ENCODE data around the gene GDPD4. TPM values are rescaled to one million over a fixed set of nuclear protein-coding genes. Genes with fewer than 3 reads are reported as not detected.

The GDPD4 gene
- total RNA-seq, 1 donor from 2014 or later, result not detected

GRCh38 chr11:77209663-77210062 lies 91.8 kb downstream of the GDPD4 start:
- no peaks in the 10 kb centered on the region for H3K27me3 ChIP-seq (ENCODE audit: control insufficient read depth in 3 of 3, insufficient read depth in 3 of 3, low read length in 3 of 3)
- no peak overlapping the region for H3K4me3 ChIP-seq (ENCODE audit: low read length in 3 of 3)

GRCh38 chr11:77208535-77208934 lies 93.0 kb downstream of the GDPD4 start:
- no peaks in the 10 kb centered on the region for H3K9me3 ChIP-seq (ENCODE audit: control insufficient read depth in 3 of 3, low read length in 3 of 3)
- H3K27ac ChIP-seq (ENCODE audit: low read depth, low read length), result no peak overlapping the region
- peaks cover 0 to 5% (median 0%) of the 10 kb centered on the region in 3 donors for H3K4me1 ChIP-seq (ENCODE audit: control insufficient read depth in 3 of 3, insufficient read depth in 3 of 3, low read length in 3 of 3)
- no peaks in the 10 kb centered on the region for H3K27me3 ChIP-seq (ENCODE audit: control insufficient read depth in 3 of 3, insufficient read depth in 3 of 3, low read length in 3 of 3)
- no peak overlapping the region for H3K4me3 ChIP-seq (ENCODE audit: low read length in 3 of 3)
- H3K36me3 ChIP-seq (ENCODE audit: control insufficient read depth in 3 of 3, insufficient read depth in 3 of 3, low read length in 3 of 3), result peaks cover 0 to 5% (median 0%) of the 10 kb centered on the region in 3 donors
- H3K9ac ChIP-seq (ENCODE audit: low read depth in 1 of 3, low read length in 3 of 3), result no peak overlapping the region

More at GRCh38 chr11:77209663-77210062, 91.8 kb downstream of the GDPD4 start:
- Histone ChIP-seq H3K27ac (ENCODE audit: low read depth, low read length) (no peak overlapping the region), H3K4me1 (ENCODE audit: control insufficient read depth in 3 of 3, insufficient read depth in 3 of 3, low read length in 3 of 3) (peaks cover 0 to 5% (median 0%) of the 10 kb centered on the region in 3 donors), H3K9me3 (ENCODE audit: control insufficient read depth in 3 of 3, low read length in 3 of 3) (no peaks in the 10 kb centered on the region), H3K36me3 (ENCODE audit: control insufficient read depth in 3 of 3, insufficient read depth in 3 of 3, low read length in 3 of 3) (peaks cover 0 to 8% (median 0%) of the 10 kb centered on the region in 3 donors), H3K9ac (ENCODE audit: low read depth in 1 of 3, low read length in 3 of 3) (no peak overlapping the region)

GRCh38 chr11:77207618-77208313 lies 93.7 kb downstream of the GDPD4 start:
- Histone ChIP-seq H3K9ac (ENCODE audit: low read depth in 1 of 3, low read length in 3 of 3) (no peak overlapping the region), H3K27ac (ENCODE audit: low read depth, low read length) (no peak overlapping the region), H3K4me1 (ENCODE audit: control insufficient read depth in 3 of 3, insufficient read depth in 3 of 3, low read length in 3 of 3) (peaks cover 0 to 5% (median 0%) of the 10 kb centered on the region in 3 donors), H3K27me3 (ENCODE audit: control insufficient read depth in 3 of 3, insufficient read depth in 3 of 3, low read length in 3 of 3) (no peaks in the 10 kb centered on the region), H3K4me3 (ENCODE audit: low read length in 3 of 3) (no peak overlapping the region), H3K9me3 (ENCODE audit: control insufficient read depth in 3 of 3, low read length in 3 of 3) (no peaks in the 10 kb centered on the region), H3K36me3 (ENCODE audit: control insufficient read depth in 3 of 3, insufficient read depth in 3 of 3, low read length in 3 of 3) (peaks cover 0 to 5% (median 0%) of the 10 kb centered on the region in 3 donors)

GRCh38 chr11:77207019-77207485 lies 94.4 kb downstream of the GDPD4 start:
- H3K4me3 ChIP-seq (ENCODE audit: low read length in 3 of 3), result no peak overlapping the region
- no peak overlapping the region for H3K9ac ChIP-seq (ENCODE audit: low read depth in 1 of 3, low read length in 3 of 3)
- peaks cover 0 to 5% (median 0%) of the 10 kb centered on the region in 3 donors for H3K4me1 ChIP-seq (ENCODE audit: control insufficient read depth in 3 of 3, insufficient read depth in 3 of 3, low read length in 3 of 3)
- H3K27me3 ChIP-seq (ENCODE audit: control insufficient read depth in 3 of 3, insufficient read depth in 3 of 3, low read length in 3 of 3), result no peaks in the 10 kb centered on the region
- H3K36me3 ChIP-seq (ENCODE audit: control insufficient read depth in 3 of 3, insufficient read depth in 3 of 3, low read length in 3 of 3), result peaks cover 0 to 4% (median 0%) of the 10 kb centered on the region in 3 donors
- no peak overlapping the region for H3K27ac ChIP-seq (ENCODE audit: low read depth, low read length)
- H3K9me3 ChIP-seq (ENCODE audit: control insufficient read depth in 3 of 3, low read length in 3 of 3), result no peaks in the 10 kb centered on the region

- H3K4me1 ChIP-seq (ENCODE audit: control insufficient read depth in 3 of 3, insufficient read depth in 3 of 3, low read length in 3 of 3), result peaks cover 0 to 5% (median 0%) of the 10 kb centered on the region in 3 donors
- H3K9me3 ChIP-seq (ENCODE audit: control insufficient read depth in 3 of 3, low read length in 3 of 3), result no peaks in the 10 kb centered on the region
- H3K27me3 ChIP-seq (ENCODE audit: control insufficient read depth in 3 of 3, insufficient read depth in 3 of 3, low read length in 3 of 3), result no peaks in the 10 kb centered on the region
- H3K27ac ChIP-seq (ENCODE audit: low read depth, low read length), result no peak overlapping the region
- H3K9ac ChIP-seq (ENCODE audit: low read depth in 1 of 3, low read length in 3 of 3), result no peak overlapping the region
- peaks cover 0 to 2% (median 0%) of the 10 kb centered on the region in 3 donors for H3K36me3 ChIP-seq (ENCODE audit: control insufficient read depth in 3 of 3, insufficient read depth in 3 of 3, low read length in 3 of 3)
- no peak overlapping the region for H3K4me3 ChIP-seq (ENCODE audit: low read length in 3 of 3)
Measured at GRCh38 chr11:77206264-77207018, 95.0 kb downstream of the GDPD4 start.

GRCh38 chr11:77205467-77206263 lies 95.8 kb downstream of the GDPD4 start:
- no peak overlapping the region for H3K27ac ChIP-seq (ENCODE audit: low read depth, low read length)
- no peak overlapping the region for H3K9ac ChIP-seq (ENCODE audit: low read depth in 1 of 3, low read length in 3 of 3)
- no peaks in the 10 kb centered on the region for H3K36me3 ChIP-seq (ENCODE audit: control insufficient read depth in 3 of 3, insufficient read depth in 3 of 3, low read length in 3 of 3)
- no peak overlapping the region for H3K4me3 ChIP-seq (ENCODE audit: low read length in 3 of 3)
- no peaks in the 10 kb centered on the region for H3K9me3 ChIP-seq (ENCODE audit: control insufficient read depth in 3 of 3, low read length in 3 of 3)
- no peaks in the 10 kb centered on the region for H3K27me3 ChIP-seq (ENCODE audit: control insufficient read depth in 3 of 3, insufficient read depth in 3 of 3, low read length in 3 of 3)
- H3K4me1 ChIP-seq (ENCODE audit: control insufficient read depth in 3 of 3, insufficient read depth in 3 of 3, low read length in 3 of 3), result peaks cover 0 to 5% (median 0%) of the 10 kb centered on the region in 3 donors

GRCh38 chr11:77204754-77205466 lies 96.6 kb downstream of the GDPD4 start:
- no peaks in the 10 kb centered on the region for H3K27me3 ChIP-seq (ENCODE audit: control insufficient read depth in 3 of 3, insufficient read depth in 3 of 3, low read length in 3 of 3)
- H3K4me3 ChIP-seq (ENCODE audit: low read length in 3 of 3), result no peak overlapping the region
- H3K27ac ChIP-seq (ENCODE audit: low read depth, low read length), result no peak overlapping the region
- H3K4me1 ChIP-seq (ENCODE audit: control insufficient read depth in 3 of 3, insufficient read depth in 3 of 3, low read length in 3 of 3), result peaks cover 0 to 5% (median 0%) of the 10 kb centered on the region in 3 donors
- no peaks in the 10 kb centered on the region for H3K36me3 ChIP-seq (ENCODE audit: control insufficient read depth in 3 of 3, insufficient read depth in 3 of 3, low read length in 3 of 3)
- H3K9ac ChIP-seq (ENCODE audit: low read depth in 1 of 3, low read length in 3 of 3), result no peak overlapping the region
- no peaks in the 10 kb centered on the region for H3K9me3 ChIP-seq (ENCODE audit: control insufficient read depth in 3 of 3, low read length in 3 of 3)

GRCh38 chr11:77203901-77204753 lies 97.4 kb downstream of the GDPD4 start:
- no peaks in the 10 kb centered on the region for H3K36me3 ChIP-seq (ENCODE audit: control insufficient read depth in 3 of 3, insufficient read depth in 3 of 3, low read length in 3 of 3)
- H3K4me3 ChIP-seq (ENCODE audit: low read length in 3 of 3), result no peak overlapping the region
- no peaks in the 10 kb centered on the region for H3K9me3 ChIP-seq (ENCODE audit: control insufficient read depth in 3 of 3, low read length in 3 of 3)
- peaks cover 0 to 5% (median 0%) of the 10 kb centered on the region in 3 donors for H3K4me1 ChIP-seq (ENCODE audit: control insufficient read depth in 3 of 3, insufficient read depth in 3 of 3, low read length in 3 of 3)
- H3K9ac ChIP-seq (ENCODE audit: low read depth in 1 of 3, low read length in 3 of 3), result no peak overlapping the region
- no peak overlapping the region for H3K27ac ChIP-seq (ENCODE audit: low read depth, low read length)
- no peaks in the 10 kb centered on the region for H3K27me3 ChIP-seq (ENCODE audit: control insufficient read depth in 3 of 3, insufficient read depth in 3 of 3, low read length in 3 of 3)

All from skeletal muscle tissue (tissue), 4 donors.